ENCODE measurements around the gene NUP50. TPM values are rescaled to one million over a fixed set of nuclear protein-coding genes. Genes with fewer than 3 reads are reported as not detected.

NUP50 gene
- total and polyA plus RNA-seq, 7 donors, result 10.8 to 28.5 (median 26.2) TPM

DNA sequence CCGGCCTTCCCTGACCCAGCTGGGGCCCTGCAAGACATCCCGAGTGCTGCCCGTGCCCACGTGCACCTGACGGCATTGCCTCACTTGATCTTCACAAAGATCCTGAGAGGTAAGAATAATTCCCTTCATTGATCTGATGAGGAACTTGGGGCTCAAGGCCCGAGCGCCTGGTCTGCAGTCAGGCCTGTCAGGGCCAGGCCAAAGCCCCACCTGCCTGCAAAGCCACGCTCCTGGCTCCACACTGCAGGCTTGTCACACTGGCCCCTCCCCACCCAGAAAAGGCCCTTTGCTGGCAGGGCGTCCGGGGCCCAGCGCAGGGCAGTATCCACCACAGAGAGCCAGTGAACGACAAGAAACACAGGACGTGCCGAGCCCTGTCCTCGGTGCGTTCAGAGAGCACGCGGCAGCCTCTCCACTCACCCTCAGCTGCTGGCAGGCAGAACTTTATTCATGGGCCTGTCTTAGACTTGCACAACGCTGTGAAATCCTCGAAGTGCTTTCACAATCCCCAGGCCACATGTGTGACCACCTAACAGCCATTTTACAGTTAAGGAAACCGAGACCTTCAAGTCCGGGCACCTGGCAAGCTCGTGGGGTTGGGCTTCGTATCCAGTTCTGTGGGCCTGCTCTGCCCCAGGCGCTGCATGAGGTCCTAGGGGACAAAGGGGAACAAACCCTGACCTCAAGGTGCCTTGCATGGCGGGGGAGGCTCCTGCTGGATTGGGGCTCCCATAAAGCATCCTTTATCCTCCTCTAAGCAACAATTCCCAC is 62.2 kb downstream of the NUP50 start:
- peaks cover 0 to 39% (median 24%) of the 10 kb centered on the region in 4 donors for H3K4me1 ChIP-seq
- DNase-seq, result peak; percentile 89

DNA sequence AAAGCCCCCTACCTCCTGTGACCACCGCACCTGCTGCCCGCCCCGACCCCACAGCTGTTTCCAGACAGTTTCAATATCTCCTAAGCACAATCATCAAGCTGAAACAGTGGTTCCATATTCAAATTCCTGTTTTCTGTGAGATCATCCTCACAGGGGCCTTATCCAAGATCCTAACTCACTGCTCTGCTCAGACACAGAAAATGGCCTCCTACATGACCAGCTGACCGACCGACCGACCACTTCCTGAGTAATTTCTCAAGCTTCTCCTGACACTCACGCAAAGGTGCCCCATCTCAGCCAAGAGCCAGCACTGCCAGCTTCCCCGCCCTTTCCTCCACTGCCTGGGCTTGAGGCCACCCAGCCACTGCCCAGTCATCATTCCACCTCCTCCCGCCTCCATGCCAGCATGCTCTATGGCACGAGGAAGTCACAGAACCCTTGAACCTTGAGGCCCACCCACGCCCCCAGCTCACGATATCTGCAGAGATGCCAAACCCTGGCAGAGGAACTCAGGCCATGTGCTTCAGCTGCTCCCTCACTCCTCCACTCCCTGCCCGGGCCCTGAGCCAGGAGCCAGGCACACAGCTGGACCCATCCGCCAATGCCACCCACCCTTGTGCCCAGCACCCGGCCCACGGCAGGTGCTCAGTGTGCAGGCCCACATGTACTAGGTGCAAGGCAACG is 62.9 kb downstream of the NUP50 start:
- Histone ChIP-seq H3K4me3 (no peak overlapping the region), H3K27ac (peak overlapping the region in 3 of 4 donors; percentile 49 to 73 (median 65)), H3K27me3 (no peaks in the 10 kb centered on the region), H3K4me1 (peaks cover 0 to 39% (median 24%) of the 10 kb centered on the region in 4 donors), H3K9me3 (no peaks in the 10 kb centered on the region), H3K36me3 (no peaks in the 10 kb centered on the region)
- intact Hi-C loops (cut with DNase I), result no loop called here
- TF ChIP-seq POLR2A (IDR thresholded peaks at IDR 0.05) (no peak), POLR2AphosphoS5 (IDR thresholded peaks at IDR 0.05) (no peak), EP300 (IDR thresholded peaks at IDR 0.05) (no peak)
- TF ChIP-seq, protein P1, sequence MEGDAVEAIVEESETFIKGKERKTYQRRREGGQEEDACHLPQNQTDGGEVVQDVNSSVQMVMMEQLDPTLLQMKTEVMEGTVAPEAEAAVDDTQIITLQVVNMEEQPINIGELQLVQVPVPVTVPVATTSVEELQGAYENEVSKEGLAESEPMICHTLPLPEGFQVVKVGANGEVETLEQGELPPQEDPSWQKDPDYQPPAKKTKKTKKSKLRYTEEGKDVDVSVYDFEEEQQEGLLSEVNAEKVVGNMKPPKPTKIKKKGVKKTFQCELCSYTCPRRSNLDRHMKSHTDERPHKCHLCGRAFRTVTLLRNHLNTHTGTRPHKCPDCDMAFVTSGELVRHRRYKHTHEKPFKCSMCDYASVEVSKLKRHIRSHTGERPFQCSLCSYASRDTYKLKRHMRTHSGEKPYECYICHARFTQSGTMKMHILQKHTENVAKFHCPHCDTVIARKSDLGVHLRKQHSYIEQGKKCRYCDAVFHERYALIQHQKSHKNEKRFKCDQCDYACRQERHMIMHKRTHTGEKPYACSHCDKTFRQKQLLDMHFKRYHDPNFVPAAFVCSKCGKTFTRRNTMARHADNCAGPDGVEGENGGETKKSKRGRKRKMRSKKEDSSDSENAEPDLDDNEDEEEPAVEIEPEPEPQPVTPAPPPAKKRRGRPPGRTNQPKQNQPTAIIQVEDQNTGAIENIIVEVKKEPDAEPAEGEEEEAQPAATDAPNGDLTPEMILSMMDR (IDR thresholded peaks at IDR 0.05), result no peak
- no peak for DNase-seq
- WGBS, 2 donors, result 35 to 65% methylated on average over 17 of the region's 17 CpGs

More for the DNA sequence above, 62.2 kb downstream of the NUP50 start:
- intact Hi-C loops (cut with DNase I), result no loop called here
- H3K4me3 ChIP-seq, result no peak overlapping the region
- no peaks in the 10 kb centered on the region for H3K27me3 ChIP-seq
- TF ChIP-seq, protein P1 (IDR thresholded peaks at IDR 0.05), result no peak
- TF ChIP-seq EP300 (IDR thresholded peaks at IDR 0.05) (peak in 2 of 4 donors; percentile 15 to 55), POLR2AphosphoS5 (IDR thresholded peaks at IDR 0.05) (peak in 3 of 4 donors; percentile 12 to 67 (median 59)), POLR2A (IDR thresholded peaks at IDR 0.05) (no peak)
- no peaks in the 10 kb centered on the region for H3K36me3 ChIP-seq
- H3K27ac ChIP-seq, result peak overlapping the region; percentile 29 to 73 (median 57)
- H3K9me3 ChIP-seq, result no peaks in the 10 kb centered on the region
- WGBS, 2 donors, result 85 to 88% methylated on average over 26 of the region's 26 CpGs

GRCh38 chr22:45227645-45228400 is 64.1 kb downstream of the NUP50 start:
- WGBS, 2 donors, result 88 to 90% methylated on average over 16 of the region's 16 CpGs
- H3K4me1 ChIP-seq, result peaks cover 0 to 39% (median 24%) of the 10 kb centered on the region in 4 donors
- no peak overlapping the region for H3K4me3 ChIP-seq
- peak overlapping the region in 2 of 4 donors; percentile 26 to 34 for H3K27ac ChIP-seq
- H3K9me3 ChIP-seq, result no peaks in the 10 kb centered on the region
- H3K36me3 ChIP-seq, result no peaks in the 10 kb centered on the region
- DNase-seq, result no peak
- H3K27me3 ChIP-seq, result no peaks in the 10 kb centered on the region
- intact Hi-C loops (cut with DNase I), result no loop called here
- TF ChIP-seq, protein P1 (IDR thresholded peaks at IDR 0.05), result no peak
- TF ChIP-seq EP300 (IDR thresholded peaks at IDR 0.05) (no peak), POLR2AphosphoS5 (IDR thresholded peaks at IDR 0.05) (no peak), POLR2A (IDR thresholded peaks at IDR 0.05) (no peak)

GRCh38 chr22:45228401-45228754 is 64.7 kb downstream of the NUP50 start:
- intact Hi-C loops (cut with DNase I), result no loop called here
- no peaks in the 10 kb centered on the region for H3K9me3 ChIP-seq
- 91 to 93% methylated on average over 8 of the region's 8 CpGs for WGBS, 2 donors
- H3K36me3 ChIP-seq, result no peaks in the 10 kb centered on the region
- no peaks in the 10 kb centered on the region for H3K27me3 ChIP-seq
- no peak overlapping the region for H3K4me3 ChIP-seq
- no peak for DNase-seq
- TF ChIP-seq, protein P1 (IDR thresholded peaks at IDR 0.05), result no peak
- TF ChIP-seq POLR2A (IDR thresholded peaks at IDR 0.05) (no peak), EP300 (IDR thresholded peaks at IDR 0.05) (no peak), POLR2AphosphoS5 (IDR thresholded peaks at IDR 0.05) (no peak)
- peaks cover 0 to 38% (median 22%) of the 10 kb centered on the region in 4 donors for H3K4me1 ChIP-seq
- peak overlapping the region in 1 of 4 donors; percentile 26 for H3K27ac ChIP-seq

Measured in sigmoid colon (tissue), 7 donors.